HG03139 (cell line): Measurements from ENCODE around the gene SEMA6B.
"Not testable (repeated sequence)": the region's sequence is repeated elsewhere in the genome, so short reads cannot be mapped to it uniquely, and the experiment has no call there.

Experiments used
- ATAC-seq: cut with Tn5 transposase; IDR thresholded peaks from one replicate; pipeline ENCODE4 v1.9.1; 2021; ENCODE audit not compliant: unreplicated experiment

Gene SEMA6B

DNA sequence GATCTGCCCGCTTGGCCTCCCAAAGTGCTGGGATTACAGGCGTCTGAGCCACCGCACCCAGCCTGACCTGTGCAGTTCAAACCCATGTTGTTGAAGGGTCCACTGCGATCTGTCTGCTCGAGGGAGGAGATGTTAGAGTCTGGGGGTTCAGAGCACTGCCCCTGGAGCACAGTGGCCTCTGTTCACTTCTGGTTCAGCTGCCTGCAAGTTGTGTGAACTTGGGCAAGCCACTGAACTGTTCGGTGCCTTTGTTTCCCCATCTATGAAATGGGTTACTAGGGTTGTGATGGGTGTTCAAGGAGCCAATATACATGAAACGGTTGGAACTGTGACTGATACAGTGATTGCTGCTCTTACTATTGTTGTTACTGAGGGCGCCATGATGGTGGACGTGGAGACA is 26.1 kb downstream of the SEMA6B start:
- no peak for ATAC-seq

DNA sequence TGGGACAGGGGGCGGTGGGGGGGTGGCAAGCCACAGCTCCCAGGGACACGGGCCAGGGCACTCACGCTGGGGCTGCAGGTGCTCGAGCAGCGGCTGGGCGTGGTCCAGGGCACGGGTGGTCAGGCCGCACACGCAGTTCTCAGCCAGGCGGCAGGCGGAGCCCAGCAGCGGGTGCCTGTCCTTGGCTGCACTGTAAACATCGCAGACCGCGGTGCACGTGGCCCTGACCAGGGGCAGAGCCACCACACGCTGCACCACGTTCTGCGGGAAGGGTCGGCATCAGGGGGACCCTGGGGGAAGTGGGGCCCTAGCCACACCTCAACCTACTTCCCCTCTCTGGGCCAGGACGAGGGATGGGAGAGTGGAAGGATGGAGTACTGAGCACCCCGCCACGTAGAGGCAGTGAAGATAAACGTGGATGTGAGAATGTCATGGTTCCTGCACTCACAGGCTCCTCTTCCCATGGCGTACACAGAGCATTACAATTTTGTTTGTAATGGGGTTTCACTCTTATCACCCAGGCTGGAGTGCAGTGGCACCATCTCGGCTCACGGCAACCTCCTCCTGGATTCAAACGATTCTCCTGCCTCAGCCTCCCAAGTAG is 27.8 kb downstream of the SEMA6B start:
- no peak for ATAC-seq

DNA sequence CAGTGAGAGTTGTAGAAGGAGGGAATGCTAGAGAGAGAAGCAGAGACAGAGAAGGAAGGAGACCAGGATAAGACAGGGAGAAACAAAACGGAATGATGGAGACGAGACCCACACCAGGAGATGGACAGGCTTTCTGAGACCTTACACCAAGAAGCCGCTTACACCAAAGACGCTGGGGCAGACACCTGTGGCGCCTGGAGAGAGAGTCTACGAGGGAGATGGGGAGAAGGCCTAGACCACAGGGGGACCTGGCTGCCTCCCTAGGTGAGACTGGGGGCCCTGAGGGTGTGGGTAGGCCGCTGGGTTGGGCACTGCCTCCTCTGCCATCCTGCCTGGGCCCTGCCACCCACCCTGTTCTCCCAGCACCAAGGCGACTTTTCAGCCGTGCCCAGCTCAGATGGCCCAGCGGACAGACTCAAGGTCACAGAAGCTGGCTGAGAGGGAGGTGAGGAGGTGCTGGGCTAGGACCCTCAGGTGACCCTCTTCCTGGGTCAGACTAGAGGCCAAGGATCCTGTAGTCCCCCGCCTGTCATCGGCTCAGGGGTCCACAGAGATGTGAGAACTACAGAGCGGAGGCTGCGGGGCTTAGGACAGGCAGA is 29.5 kb downstream of the SEMA6B start:
- no peak for ATAC-seq

DNA sequence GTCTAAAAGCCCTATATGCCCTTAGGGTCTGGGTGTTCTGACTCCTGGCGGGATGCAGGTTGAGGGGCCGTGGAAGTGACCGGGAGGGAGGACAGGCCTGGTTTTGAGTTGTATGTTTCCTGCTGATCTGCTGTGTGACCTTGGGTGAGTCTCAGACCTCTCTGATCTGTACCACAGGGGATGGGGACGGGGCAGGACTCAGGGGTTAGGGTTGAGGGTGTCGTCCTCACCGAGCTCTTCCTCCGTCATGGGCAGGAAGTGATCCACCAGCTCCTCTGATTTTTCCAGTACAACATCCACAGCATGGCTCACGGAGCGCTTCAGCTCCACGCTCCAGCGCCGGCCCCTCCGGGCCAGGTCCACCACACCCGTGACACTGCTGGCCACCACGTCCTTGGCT is 30.6 kb downstream of the SEMA6B start:
- no peak for ATAC-seq

DNA sequence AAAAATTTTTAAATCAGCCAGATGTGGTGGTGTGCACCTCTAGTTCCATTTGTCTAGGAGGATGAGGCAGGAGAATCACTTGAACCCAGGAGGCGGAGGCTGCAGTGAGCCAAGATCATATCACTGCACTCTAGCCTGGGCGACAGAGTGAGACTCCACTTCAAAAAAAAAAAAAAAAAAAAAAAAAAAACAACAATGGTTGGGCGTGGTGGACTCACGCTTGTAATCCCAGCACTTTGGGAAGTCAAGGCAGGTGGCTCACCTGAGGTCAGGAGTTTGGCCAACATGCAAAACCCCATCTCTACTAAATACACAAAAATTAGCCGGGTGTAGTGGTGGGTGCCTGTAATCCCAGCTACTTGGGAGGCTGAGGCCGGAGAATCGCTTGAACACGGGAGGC is 32.1 kb downstream of the SEMA6B start:
- not testable (repeated sequence) for ATAC-seq

DNA sequence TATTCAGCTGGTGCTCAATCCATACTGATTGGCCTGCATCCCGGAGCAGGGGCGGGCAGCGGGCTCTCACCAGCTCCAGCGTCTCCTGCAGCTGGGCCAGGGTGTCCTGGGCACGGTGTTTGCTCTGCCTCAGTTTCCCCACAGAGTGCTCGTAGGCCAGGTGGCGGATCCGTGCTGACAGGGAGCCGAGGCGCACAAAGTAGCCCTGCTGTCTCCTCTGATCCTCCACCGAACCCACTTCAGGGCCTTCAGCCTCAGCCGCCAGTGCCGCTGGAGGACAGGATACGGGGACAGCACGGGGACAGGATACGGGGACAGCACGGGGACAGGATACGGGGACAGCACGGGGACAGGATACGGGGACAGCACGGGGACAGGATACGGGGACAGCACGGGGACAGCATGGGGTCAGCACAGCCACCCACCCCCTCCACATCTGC is 33.9 kb downstream of the SEMA6B start:
- no peak for ATAC-seq

DNA sequence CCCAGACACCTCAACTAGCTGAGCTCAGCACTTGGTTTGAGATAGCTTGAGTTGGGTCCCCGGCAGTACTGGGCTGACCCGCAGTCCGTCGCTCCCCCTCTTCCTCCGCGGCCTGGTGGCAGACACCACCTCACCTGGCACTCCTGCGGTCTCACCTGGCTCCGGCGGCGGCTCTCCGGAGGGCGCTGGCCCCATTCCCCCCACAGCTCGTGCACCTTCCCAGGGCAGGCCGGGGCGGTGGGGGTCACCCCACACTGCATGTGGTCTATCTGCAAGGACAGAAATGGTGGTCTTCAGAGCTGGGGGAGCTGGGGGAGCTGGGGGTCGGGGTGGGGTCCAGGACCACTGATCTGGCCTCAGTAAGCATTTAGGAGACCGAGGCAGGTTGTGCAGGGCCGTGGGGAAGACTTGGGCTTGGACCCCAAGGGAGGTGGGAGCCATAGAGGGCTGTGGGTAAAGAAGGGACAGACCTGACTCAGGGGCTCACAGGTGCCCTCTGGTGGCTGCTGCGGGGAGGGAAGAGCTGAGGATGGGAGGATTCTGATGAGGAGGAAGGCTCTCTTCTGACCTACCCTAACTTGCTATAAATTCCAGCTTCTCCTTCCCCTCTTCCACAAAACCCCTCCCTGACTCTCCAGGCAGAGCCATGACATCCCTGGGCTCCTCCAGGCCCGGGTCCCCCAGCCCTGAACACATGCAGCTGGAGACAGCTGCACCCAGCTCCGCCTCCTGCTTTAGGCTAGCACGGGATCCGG is 34.5 kb downstream of the SEMA6B start:
- ATAC-seq, result no peak

DNA sequence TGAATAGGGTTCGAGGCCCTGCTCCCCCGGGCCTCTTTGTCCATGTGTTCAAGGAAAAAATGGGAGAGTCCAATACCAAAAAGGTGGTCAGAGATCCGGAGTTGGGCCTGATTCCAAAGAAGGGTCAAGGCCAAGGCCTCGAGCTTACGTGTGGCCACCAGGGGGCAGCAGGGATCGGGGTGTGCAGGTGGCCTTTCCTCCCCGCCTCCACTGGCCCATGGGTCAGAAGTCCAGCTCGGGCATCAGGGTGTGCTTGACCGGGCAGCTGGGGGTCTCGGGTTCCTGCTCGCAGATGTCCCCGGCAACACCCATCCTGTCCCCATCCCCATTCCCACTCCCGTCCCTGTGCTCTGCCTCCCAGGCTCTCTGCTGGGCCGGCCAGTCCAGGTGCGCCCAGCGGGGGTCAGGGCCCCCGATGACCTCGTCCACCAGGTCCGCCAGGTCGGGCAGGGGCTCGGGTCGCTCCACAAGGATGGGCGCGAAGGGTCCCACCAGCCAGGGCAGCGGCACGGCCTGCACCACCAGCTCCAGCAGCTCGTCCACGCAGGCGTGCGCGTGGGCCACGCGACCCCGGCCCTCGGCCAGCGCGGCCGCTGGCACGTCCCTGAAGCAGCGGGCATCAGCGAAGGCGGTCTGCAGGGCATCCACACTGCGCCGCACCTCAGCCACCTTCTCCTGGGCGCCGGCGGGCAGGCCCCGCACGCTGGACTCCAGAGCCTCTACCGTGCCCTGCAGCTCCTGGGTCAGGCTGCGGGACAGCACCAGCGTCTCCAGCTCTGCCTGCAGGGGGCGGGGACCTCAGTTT is 36.0 kb downstream of the SEMA6B start:
- no peak for ATAC-seq

DNA sequence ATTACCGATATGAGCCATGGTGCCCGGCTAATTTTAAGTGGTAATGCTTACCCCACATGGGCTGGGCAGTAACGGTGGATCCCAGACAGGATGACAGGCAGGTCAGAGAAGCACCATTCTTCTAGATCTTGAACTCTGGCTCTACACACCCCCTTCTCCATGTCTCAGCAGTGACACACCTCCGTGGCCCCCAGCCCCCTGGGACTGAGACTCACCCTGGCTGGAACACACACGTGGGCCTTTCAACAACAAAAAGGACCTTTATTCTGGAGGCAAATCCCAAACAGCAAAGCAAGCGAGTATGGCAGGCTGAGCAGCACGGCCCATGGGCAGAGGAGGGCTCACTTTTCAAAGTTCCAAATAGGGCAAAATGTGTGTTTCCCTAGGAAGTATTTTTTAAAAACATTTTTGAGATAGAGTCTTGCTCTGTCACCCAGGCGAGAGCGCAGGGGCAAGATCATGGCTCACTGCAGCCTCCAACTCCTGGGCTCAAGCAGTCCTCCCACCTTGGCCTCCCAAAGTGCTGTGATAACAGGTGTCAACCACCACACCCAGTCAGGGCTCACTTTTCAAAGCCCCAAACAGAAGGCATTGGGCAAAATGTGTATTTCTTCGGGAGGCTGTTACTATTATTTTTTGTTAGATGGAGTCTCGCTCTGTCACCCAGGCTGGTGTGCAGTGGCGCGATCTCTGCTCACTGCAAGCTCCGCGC is 37.0 kb downstream of the SEMA6B start:
- ATAC-seq, result no peak

DNA sequence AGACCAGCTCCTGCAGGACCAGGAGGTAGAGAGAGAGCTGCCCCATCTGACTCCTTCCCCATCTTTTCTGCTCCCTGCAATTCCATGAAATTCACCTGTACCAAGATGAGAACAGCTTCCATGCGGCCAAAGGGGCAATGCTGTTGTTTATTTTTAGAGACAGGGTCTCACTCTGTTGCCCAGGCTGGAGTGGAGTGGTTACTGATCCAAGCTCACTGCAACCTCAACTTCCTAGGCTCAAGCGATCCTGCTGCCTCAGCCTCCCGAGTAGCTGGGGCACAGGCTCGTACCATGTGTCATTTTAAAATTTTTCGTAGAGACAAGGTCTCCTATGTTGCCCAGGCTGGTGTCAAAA is 37.6 kb downstream of the SEMA6B start:
- no peak for ATAC-seq

DNA sequence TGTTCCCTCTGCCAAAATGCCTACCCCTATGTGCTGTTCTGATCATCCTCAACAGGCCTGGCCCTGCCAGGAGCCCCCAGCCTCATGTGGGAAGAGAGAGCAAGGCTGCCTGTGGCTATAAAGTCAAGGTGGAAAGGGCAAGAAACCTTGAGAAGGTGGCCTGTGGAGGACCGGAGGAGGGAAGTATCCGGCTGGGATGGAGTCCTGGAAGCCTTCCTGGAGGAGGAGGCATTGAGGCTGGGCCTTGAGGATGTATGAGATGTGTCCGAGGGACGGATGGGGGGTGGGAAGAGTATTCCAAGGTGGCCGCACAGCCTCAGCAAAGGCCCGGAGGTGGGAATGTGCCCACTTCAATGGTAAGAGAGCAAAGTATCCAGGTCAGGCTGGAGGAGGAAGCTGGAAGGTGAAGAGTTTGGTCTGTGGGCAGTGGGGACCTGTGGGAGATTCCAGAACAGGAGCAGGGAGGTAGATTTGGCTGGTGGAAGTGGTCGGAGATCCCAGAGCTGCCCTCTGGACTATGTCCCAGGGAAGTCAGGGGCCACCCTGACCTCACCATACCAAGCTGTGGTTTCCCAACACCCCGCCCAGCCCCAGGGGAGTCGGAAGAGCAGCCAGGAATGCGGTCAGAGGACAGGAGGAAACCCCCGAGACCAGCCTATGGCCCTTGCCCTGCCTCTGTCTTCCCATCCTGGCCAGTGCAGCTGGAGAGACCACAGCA is 38.2 kb downstream of the SEMA6B start:
- ATAC-seq, result no peak

DNA sequence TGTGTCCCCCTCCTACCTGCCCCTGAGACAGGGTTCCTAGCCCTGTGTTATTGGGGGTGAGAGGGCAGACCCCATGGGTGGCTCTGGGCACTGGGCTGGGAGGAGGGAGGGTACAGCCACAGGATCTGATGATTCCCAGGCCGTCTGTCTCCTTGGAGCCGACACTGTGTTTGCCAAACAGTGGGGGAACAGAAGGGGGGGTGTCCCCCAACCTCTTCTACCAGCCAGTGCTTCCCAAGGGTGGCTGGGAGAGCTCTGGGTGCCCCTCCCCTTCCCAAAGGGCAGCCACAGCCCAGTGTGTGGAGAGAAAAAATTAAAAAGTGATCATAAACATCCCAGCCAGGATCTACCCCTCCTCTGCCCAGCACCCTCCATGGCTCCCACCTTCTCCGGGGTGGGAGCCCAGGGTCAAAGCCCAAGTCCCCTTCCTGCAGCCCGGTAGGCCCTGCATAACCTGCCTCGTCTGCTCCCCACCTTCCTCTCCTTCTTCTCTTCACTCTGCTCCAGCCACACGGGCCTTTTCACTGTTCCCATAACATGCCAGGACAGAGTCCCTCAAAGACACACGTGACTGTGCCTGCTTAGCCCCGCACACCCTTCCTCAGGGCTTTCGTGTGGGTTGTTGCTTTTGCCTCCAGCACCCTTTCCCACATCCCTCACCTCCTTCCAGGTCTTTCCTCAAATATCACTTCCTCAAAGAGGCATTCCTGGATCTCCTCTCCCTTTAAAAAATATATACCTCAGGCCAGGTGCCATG is 39.8 kb downstream of the SEMA6B start:
- no peak for ATAC-seq

DNA sequence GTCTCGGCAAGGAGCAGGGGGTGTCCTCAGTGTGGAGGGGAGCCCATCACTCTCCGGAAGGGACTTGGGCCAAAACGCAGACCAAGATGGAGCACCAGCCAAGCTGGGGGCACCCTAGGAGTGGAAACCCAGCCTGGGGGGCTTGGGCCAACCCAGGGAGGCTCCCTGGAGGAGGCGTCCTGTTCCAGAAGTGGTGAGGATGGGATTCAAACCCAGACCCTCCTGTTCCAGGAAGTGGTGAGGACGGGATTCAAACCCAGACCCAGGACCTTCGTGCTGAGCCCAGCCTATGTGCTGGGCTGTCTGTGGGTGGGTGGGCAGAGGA is 40.4 kb downstream of the SEMA6B start:
- no peak for ATAC-seq

DNA sequence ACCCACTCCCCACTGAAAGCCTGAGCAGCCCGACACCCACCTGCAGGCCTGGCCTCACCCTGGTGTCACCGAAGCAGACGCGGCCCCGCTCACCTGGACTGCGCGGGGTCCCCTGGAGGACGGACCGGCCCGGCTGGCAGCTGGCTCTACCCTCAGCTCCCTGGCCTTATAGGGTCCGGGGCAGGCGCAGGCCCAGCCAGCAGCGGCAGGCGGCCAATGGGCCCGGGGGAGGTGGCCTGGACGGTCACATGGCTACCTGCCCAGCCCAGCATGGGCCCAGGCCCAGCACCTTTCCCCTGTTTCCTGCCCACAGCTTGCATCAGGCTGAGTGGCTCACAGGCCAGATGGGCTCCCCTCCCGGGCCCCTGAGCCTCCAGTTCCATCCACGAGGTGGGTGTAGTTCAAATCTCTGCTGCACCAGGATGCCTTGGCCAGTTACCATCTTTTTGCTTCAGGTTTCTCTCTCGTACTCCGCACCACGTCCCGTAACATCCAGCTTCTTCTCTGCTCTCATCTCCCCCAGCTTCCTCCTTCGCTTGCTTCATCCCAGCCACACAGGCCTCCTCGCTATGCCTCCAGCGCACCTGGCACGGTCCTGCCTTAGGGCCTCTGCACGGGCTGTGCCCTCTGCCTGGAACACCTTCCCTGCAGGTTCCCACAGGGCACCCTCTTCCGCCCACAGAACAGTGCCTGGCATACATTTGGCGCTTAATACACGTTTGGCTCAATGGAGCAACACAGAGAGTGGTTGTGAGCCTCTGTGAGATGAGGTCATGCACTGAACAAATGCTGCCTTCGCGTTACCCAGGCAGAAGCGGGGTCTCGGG is 40.9 kb downstream of the SEMA6B start, which contains the start of gene PLIN4:
PLIN4 (minus strand) TSS at position 142 of the 827 bp plus-strand sequence. CDS start 214 bp downstream, outside the sequence.
- no peak for ATAC-seq

DNA sequence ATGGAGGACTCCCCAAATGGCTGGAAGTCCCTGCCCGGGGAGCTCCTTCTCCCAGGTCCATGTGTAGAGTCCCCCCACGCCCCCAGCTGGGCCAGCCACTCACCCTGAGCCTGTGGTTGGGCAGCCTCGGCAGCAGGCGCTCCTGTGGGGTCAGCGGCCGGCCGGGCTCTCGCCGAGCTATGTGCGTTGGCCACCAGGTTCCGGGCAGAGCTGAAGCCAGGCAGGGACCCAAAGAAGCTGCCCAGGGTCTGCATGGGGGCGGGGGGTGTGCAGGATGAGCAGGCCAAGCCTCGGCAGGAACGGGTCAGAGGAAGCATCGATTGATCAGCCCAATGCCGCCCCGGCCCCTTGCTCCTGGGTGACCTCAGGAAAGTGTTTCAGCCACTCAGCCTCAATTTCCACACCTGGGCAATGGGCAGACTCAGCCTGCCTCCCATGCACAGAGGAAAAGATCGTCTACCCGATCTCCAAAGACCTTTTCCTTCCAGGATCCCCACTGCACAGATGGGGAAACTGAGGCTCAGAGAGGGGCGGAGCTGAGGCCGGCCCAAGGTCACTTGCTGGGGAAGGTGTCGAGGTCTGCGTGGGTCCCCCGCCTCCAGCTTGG is 41.9 kb downstream of the SEMA6B start:
- ATAC-seq, result no peak

DNA sequence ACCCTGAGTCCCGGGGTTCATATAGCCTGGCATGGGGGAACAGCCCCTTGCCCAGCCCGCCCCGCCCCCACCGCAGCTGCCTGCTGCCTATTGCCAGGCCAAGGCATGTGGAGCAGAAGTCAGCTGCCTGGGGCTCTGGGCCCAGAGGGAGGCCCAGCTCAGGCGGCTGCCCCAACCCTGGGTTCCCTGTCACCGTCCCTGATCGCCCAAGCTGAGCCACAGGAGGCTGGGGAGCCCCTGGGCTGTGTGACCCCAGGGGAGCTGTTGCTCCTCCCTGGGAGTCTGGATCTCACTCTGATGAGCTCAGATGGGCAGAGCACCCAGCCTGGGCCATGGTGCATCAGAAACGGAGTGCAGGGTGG is 42.6 kb downstream of the SEMA6B start:
- no peak for ATAC-seq

DNA sequence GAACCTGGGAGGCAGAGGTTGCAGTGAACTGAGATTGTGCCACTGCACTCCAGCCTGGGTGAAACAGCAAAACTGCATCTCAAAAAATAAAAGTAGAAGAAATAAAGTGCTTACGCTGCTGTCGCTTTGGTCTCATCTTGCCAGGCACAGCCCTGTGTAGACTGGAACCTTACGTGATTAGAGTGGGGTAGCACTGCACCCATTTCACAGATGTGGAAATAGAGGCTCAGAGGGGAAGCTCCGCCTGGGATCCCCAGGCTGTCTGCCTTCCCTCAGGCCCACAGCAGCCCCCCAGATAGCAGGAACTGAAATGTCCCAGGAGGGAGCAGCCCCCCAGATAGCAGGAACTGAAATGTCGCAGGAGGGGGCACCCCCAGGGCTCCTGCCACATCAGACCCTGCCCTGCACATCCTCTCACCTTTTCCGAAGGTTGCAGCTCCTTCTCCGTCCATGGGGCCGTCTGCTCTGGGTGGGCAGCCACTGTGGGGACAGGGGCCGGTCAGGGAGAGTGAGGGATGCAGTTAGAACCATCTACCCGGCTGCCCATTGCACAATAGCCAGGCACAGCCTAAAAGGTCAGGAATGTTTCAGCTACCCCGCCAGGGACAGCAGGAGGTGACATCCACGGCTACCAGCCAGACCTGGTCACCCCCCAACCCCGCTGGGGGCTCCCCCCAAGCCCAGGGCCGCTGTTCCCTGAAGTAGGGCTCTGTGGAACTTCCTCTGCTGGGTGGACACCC is 43.1 kb downstream of the SEMA6B start:
- no peak for ATAC-seq

DNA sequence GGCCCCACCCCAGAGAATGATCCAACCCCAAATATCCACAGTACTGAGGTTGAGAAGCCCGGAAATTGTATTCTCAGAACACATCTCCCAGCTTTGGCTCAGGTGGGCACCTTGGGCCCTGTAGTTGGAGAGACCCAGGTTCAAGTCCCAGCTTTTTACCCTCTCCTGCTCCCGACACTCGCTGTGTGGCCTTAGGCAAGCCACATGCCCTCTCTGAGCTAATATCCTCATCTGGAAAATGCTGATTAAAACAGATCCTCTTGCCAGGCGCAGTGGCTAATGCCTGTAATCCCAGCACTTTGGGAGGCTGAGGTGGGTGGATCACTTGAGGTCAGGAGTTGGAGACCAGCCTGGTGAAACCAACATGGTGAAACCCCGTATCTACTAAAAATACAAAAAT is 43.8 kb downstream of the SEMA6B start:
- ATAC-seq, result no peak
